HEK293 (cell line): Measurements from ENCODE around the gene S100A14.

Source experiments
- KLF1 ChIP-seq: fragments of 450-650 bp; formaldehyde crosslinking; IDR thresholded peaks from 2 replicates; pipeline ENCODE4 v1.5.1; 2016; ENCODE audit warnings: missing biosample characterization, missing genetic modification characterization
- KLF16 ChIP-seq: fragments of 450-650 bp; formaldehyde crosslinking; IDR thresholded peaks from 2 replicates; pipeline ENCODE4 v1.5.1; 2017; ENCODE audit warnings: missing biosample characterization, missing genetic modification characterization
- OVOL3 ChIP-seq: fragments of 450-650 bp; formaldehyde crosslinking; IDR thresholded peaks from 2 replicates; pipeline ENCODE4 v1.5.1; 2016; ENCODE audit warnings: missing biosample characterization, missing genetic modification characterization
- SP3 ChIP-seq: fragments of 450-650 bp; formaldehyde crosslinking; IDR thresholded peaks from 2 replicates; pipeline ENCODE4 v1.5.1; 2016; ENCODE audit warnings: missing biosample characterization, missing genetic modification characterization
- TCF7L2 ChIP-seq: IDR thresholded peaks from 2 replicates; pipeline ENCODE4 v1.6.1; 2011; ENCODE audit warnings: low read depth, mild to moderate bottlenecking, inconsistent platforms, low read length, moderate library complexity, borderline replicate concordance
- TRIM28 ChIP-seq: IDR thresholded peaks from 2 replicates; pipeline ENCODE4 v1.6.1; 2011; ENCODE audit warnings: low read length, control low read depth, borderline replicate concordance
- ZBTB17 ChIP-seq: fragments of 450-650 bp; formaldehyde crosslinking; IDR thresholded peaks from 2 replicates; pipeline ENCODE4 v1.5.1; 2016; ENCODE audit warnings: missing biosample characterization, missing genetic modification characterization
- ZIC2 ChIP-seq: fragments of 450-650 bp; formaldehyde crosslinking; IDR thresholded peaks from 2 replicates; pipeline ENCODE4 v1.5.1; 2016; ENCODE audit warnings: missing biosample characterization, missing genetic modification characterization
- ZNF114 ChIP-seq: fragments of 450-650 bp; formaldehyde crosslinking; IDR thresholded peaks from 2 replicates; pipeline ENCODE4 v1.5.0; 2017; ENCODE audit warnings: missing biosample characterization, missing genetic modification characterization
- ZNF155 ChIP-seq: fragments of 450-650 bp; formaldehyde crosslinking; IDR thresholded peaks from 2 replicates; pipeline ENCODE4 v1.5.1; 2016; ENCODE audit warnings: missing biosample characterization, missing genetic modification characterization
- ZNF19 ChIP-seq: fragments of 450-650 bp; formaldehyde crosslinking; IDR thresholded peaks from 2 replicates; pipeline ENCODE4; 2016; ENCODE audit warnings: missing biosample characterization, missing genetic modification characterization, low read depth
- ZNF248 ChIP-seq: fragments of 450-650 bp; formaldehyde crosslinking; IDR thresholded peaks from 2 replicates; pipeline ENCODE4 v1.5.1; 2017; ENCODE audit warnings: missing biosample characterization, missing genetic modification characterization
- ZNF274 ChIP-seq, 2 experiments: fragments of 200-500 bp in 1 of 2; fragments of 450-650 bp in 1 of 2; sonication (Bioruptor generic) in 1 of 2; formaldehyde crosslinking in 1 of 2; IDR thresholded peaks; 2 replicates each; pipeline versions ENCODE4 v1.5.1 to v1.6.1; 2014 to 2016; ENCODE audit warnings: borderline replicate concordance in 1 of 2, inconsistent platforms in 1 of 2, low read length in 1 of 2, missing biosample characterization in 1 of 2, missing genetic modification characterization in 1 of 2
- ZNF529 ChIP-seq: fragments of 450-650 bp; formaldehyde crosslinking; IDR thresholded peaks from 2 replicates; pipeline ENCODE4 v1.5.1; 2017; ENCODE audit warnings: missing genetic modification characterization, missing biosample characterization; ENCODE audit not compliant: insufficient replicate concordance
- ZNF571 ChIP-seq: fragments of 450-650 bp; formaldehyde crosslinking; IDR thresholded peaks from 2 replicates; pipeline ENCODE4 v1.5.0; 2017; ENCODE audit warnings: missing biosample characterization, missing genetic modification characterization
- ZNF610 ChIP-seq: fragments of 450-650 bp; formaldehyde crosslinking; IDR thresholded peaks from 2 replicates; pipeline ENCODE4 v1.5.1; 2016; ENCODE audit warnings: missing biosample characterization, missing genetic modification characterization, borderline replicate concordance
- ZNF707 ChIP-seq: fragments of 450-650 bp; formaldehyde crosslinking; IDR thresholded peaks from 2 replicates; pipeline ENCODE4 v1.5.1; 2016; ENCODE audit warnings: missing biosample characterization, missing genetic modification characterization
- ZNF76 ChIP-seq: fragments of 450-650 bp; formaldehyde crosslinking; IDR thresholded peaks from 2 replicates; pipeline ENCODE4; 2016; ENCODE audit warnings: low read depth, missing biosample characterization, missing genetic modification characterization, borderline replicate concordance
- ZNF843 ChIP-seq: fragments of 450-650 bp; formaldehyde crosslinking; IDR thresholded peaks from 2 replicates; pipeline ENCODE4 v1.5.1; 2016; ENCODE audit warnings: missing biosample characterization, missing genetic modification characterization
- ZSCAN30 ChIP-seq: fragments of 450-650 bp; IDR thresholded peaks from 2 replicates; pipeline ENCODE4 v1.5.1; 2018; ENCODE audit warnings: missing biosample characterization, mild to moderate bottlenecking, missing genetic modification characterization, moderate library complexity
- TF ChIP-seq, protein P1 (sequence below): fragments of 450-650 bp; formaldehyde crosslinking; IDR thresholded peaks from 2 replicates; pipeline ENCODE4 v1.5.1; 2016; ENCODE audit warnings: missing biosample characterization, missing genetic modification characterization, borderline replicate concordance
- TF ChIP-seq, protein P2 (sequence below): fragments of 450-650 bp; formaldehyde crosslinking; IDR thresholded peaks from 2 replicates; pipeline ENCODE4 v1.5.1; 2016; ENCODE audit warnings: missing biosample characterization, missing genetic modification characterization
- TF ChIP-seq, protein P3 (sequence below): fragments of 450-650 bp; formaldehyde crosslinking; conservative IDR thresholded peaks from 2 replicates; pipeline ENCODE4 v1.5.1; 2016; ENCODE audit warnings: low read depth, missing biosample characterization, missing genetic modification characterization
- TF ChIP-seq, protein P4 (sequence below): fragments of 450-650 bp; formaldehyde crosslinking; IDR thresholded peaks from 2 replicates; pipeline ENCODE4 v1.5.1; 2016; ENCODE audit warnings: missing biosample characterization, missing genetic modification characterization
- TF ChIP-seq, protein P5 (sequence below): fragments of 450-650 bp; formaldehyde crosslinking; IDR thresholded peaks from 2 replicates; pipeline ENCODE4 v1.5.1; 2016; ENCODE audit warnings: missing biosample characterization, missing genetic modification characterization

S100A14 gene

DNA sequence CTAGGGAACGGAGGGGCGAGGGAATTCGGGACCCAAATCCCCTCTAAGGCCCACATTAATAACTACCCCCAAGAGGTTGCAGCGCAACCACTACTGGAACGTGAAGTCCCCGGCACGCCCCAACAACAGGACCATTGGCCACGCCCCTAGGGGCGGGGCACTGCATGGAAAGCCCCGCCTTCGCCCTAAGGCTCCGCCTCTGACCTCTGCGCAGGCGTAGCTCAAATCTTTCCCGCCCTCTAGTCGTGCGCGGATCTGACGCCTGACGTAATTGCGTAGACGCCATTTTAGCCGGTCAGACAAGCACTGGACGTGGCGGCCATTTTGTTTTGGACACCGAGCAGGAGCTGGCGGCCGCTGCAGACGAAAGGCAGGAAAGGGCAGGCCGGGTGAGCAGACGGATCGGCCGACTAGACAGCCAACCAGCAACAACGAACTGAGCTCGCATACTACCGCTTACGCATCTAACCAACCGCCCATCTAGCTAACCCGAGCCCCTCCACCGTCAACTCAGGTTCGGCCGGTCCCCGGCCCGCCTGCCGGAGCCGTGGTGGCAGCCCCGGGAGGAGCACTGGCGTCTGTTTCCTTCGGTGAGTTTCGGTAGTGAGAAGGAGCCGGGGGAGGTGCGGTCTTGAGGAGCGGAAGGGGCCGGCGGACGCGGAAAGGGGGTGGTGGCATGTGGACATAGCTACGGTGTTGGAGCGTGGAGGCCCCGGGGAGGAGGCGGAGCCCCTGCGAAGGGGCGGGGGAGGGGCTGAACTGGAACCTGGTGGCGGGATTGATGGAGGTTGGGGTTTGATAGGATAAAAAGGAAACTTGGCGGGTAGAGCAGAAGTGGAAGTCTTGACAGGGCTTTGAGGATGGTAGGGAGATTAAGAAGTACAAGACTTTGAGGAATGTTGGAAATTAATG is 17.9 kb upstream of the S100A14 start, which contains the start of gene CHTOP (continued):
- TF ChIP-seq, protein P1, sequence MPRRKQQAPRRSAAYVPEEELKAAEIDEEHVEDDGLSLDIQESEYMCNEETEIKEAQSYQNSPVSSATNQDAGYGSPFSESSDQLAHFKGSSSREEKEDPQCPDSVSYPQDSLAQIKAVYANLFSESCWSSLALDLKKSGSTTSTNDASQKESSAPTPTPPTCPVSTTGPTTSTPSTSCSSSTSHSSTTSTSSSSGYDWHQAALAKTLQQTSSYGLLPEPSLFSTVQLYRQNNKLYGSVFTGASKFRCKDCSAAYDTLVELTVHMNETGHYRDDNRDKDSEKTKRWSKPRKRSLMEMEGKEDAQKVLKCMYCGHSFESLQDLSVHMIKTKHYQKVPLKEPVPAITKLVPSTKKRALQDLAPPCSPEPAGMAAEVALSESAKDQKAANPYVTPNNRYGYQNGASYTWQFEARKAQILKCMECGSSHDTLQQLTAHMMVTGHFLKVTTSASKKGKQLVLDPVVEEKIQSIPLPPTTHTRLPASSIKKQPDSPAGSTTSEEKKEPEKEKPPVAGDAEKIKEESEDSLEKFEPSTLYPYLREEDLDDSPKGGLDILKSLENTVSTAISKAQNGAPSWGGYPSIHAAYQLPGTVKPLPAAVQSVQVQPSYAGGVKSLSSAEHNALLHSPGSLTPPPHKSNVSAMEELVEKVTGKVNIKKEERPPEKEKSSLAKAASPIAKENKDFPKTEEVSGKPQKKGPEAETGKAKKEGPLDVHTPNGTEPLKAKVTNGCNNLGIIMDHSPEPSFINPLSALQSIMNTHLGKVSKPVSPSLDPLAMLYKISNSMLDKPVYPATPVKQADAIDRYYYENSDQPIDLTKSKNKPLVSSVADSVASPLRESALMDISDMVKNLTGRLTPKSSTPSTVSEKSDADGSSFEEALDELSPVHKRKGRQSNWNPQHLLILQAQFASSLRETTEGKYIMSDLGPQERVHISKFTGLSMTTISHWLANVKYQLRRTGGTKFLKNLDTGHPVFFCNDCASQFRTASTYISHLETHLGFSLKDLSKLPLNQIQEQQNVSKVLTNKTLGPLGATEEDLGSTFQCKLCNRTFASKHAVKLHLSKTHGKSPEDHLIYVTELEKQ (tag by site-specific recombination), result peak; percentile 46; the same call in 1 of the 2 replicates
- TF ChIP-seq ZNF707 (no peak), ZIC2 (peak; percentile 42), ZNF571 (tag by site-specific recombination) (no peak), ZNF114 (no peak), OVOL3 (tag by site-specific recombination) (0 out of 2 replicates have a peak, but pooled peaks have one; percentile 30), ZNF155 (tag by site-specific recombination) (no peak), ZSCAN30 (tag by site-specific recombination) (peak; percentile 88), SP3 (tag by site-specific recombination) (peak; percentile 91), ZNF529 (no peak), ZNF248 (tag by site-specific recombination) (no peak), ZNF843 (peak; percentile 79; the same call in 1 of the 2 replicates), TRIM28 (no peak), TCF7L2 (no peak), ZNF19 (no peak; the same call in 1 of the 2 replicates), ZNF76 (peak; percentile 44), KLF1 (tag by site-specific recombination) (peak; percentile 79), ZBTB17 (tag by site-specific recombination) (peak; percentile 90), KLF16 (peak; percentile 94), ZNF274 (IDR thresholded peaks at IDR 0.05; ENCODE audit: low read length) (no peak), ZNF274 (tag by site-specific recombination; IDR thresholded peaks at IDR 0.05; ENCODE audit: borderline replicate concordance) (no peak), ZNF610 (tag by site-specific recombination) (peak; percentile 80; the same call in 1 of the 2 replicates)
- TF ChIP-seq, protein P2, sequence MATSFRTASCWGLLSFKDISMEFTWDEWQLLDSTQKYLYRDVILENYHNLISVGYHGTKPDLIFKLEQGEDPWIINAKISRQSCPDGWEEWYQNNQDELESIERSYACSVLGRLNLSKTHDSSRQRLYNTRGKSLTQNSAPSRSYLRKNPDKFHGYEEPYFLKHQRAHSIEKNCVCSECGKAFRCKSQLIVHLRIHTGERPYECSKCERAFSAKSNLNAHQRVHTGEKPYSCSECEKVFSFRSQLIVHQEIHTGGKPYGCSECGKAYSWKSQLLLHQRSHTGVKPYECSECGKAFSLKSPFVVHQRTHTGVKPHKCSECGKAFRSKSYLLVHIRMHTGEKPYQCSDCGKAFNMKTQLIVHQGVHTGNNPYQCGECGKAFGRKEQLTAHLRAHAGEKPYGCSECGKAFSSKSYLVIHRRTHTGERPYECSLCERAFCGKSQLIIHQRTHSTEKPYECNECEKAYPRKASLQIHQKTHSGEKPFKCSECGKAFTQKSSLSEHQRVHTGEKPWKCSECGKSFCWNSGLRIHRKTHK (tag by site-specific recombination), result no peak
- TF ChIP-seq, protein P3, sequence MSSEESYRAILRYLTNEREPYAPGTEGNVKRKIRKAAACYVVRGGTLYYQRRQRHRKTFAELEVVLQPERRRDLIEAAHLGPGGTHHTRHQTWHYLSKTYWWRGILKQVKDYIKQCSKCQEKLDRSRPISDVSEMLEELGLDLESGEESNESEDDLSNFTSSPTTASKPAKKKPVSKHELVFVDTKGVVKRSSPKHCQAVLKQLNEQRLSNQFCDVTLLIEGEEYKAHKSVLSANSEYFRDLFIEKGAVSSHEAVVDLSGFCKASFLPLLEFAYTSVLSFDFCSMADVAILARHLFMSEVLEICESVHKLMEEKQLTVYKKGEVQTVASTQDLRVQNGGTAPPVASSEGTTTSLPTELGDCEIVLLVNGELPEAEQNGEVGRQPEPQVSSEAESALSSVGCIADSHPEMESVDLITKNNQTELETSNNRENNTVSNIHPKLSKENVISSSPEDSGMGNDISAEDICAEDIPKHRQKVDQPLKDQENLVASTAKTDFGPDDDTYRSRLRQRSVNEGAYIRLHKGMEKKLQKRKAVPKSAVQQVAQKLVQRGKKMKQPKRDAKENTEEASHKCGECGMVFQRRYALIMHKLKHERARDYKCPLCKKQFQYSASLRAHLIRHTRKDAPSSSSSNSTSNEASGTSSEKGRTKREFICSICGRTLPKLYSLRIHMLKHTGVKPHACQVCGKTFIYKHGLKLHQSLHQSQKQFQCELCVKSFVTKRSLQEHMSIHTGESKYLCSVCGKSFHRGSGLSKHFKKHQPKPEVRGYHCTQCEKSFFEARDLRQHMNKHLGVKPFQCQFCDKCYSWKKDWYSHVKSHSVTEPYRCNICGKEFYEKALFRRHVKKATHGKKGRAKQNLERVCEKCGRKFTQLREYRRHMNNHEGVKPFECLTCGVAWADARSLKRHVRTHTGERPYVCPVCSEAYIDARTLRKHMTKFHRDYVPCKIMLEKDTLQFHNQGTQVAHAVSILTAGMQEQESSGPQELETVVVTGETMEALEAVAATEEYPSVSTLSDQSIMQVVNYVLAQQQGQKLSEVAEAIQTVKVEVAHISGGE (tag by site-specific recombination), result peak; percentile 80
- TF ChIP-seq, protein P4, sequence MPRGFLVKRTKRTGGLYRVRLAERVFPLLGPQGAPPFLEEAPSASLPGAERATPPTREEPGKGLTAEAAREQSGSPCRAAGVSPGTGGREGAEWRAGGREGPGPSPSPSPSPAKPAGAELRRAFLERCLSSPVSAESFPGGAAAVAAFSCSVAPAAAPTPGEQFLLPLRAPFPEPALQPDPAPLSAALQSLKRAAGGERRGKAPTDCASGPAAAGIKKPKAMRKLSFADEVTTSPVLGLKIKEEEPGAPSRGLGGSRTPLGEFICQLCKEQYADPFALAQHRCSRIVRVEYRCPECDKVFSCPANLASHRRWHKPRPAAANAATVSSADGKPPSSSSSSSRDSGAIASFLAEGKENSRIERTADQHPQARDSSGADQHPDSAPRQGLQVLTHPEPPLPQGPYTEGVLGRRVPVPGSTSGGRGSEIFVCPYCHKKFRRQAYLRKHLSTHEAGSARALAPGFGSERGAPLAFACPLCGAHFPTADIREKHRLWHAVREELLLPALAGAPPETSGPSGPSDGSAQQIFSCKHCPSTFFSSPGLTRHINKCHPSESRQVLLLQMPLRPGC (tag by site-specific recombination), result peak; percentile 77
- TF ChIP-seq, protein P5, sequence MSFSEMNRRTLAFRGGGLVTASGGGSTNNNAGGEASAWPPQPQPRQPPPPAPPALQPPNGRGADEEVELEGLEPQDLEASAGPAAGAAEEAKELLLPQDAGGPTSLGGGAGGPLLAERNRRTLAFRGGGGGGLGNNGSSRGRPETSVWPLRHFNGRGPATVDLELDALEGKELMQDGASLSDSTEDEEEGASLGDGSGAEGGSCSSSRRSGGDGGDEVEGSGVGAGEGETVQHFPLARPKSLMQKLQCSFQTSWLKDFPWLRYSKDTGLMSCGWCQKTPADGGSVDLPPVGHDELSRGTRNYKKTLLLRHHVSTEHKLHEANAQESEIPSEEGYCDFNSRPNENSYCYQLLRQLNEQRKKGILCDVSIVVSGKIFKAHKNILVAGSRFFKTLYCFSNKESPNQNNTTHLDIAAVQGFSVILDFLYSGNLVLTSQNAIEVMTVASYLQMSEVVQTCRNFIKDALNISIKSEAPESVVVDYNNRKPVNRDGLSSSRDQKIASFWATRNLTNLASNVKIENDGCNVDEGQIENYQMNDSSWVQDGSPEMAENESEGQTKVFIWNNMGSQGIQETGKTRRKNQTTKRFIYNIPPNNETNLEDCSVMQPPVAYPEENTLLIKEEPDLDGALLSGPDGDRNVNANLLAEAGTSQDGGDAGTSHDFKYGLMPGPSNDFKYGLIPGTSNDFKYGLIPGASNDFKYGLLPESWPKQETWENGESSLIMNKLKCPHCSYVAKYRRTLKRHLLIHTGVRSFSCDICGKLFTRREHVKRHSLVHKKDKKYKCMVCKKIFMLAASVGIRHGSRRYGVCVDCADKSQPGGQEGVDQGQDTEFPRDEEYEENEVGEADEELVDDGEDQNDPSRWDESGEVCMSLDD (tag by site-specific recombination), result peak; percentile 62; the same call in 1 of the 2 replicates
